ENCODE measurements around the gene PNMA6E.

PNMA6E gene

DNA sequence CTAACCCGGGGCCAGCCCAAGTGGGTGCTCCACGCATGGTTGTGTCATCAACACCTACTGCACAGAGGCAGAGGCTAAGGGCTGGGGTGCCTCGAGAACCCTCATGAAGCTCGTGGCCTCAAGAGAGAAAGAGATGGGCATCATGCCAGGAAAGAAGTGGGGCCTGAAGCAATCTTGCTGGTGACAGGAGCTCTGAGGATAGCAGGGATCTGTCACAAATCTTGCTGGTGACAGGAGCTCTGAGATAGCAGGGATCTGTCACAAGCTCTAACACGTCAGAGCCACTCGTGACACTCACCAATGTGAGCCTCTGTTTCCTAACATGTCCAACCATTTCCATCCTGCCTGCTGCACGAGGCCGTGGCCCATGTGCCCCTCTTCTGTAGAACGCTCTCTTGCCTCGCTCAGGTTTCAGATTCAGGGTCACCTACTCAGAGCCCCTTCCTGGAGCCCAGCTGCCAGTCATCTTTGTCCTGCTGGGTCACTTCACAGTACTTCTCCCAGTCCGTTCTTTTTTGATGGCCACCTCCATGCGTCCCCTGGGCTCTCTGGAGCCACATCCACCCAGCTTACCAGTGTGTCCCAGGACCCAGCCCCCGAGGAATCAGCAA, 21.1 kb downstream of the PNMA6E start:
- 90% methylated on average over 13 of the region's 13 CpGs for WGBS
- H3K4me3 ChIP-seq (ENCODE audit: low read length): no peak overlapping the region
- no peak overlapping the region for H3K27ac ChIP-seq (ENCODE audit: low read depth, low read length)
- H3K4me1 ChIP-seq (ENCODE audit: insufficient read depth, low read length): no peaks in the 10 kb centered on the region
- no peaks in the 10 kb centered on the region for H3K9me3 ChIP-seq (ENCODE audit: insufficient read depth, low read depth, low read length)
- no peaks in the 10 kb centered on the region for H3K27me3 ChIP-seq (ENCODE audit: insufficient read depth, low read length)
- no peak overlapping the region for H3K9ac ChIP-seq (ENCODE audit: low read depth, low read length)
- H3K36me3 ChIP-seq (ENCODE audit: insufficient read depth, low read length): no peaks in the 10 kb centered on the region

DNA sequence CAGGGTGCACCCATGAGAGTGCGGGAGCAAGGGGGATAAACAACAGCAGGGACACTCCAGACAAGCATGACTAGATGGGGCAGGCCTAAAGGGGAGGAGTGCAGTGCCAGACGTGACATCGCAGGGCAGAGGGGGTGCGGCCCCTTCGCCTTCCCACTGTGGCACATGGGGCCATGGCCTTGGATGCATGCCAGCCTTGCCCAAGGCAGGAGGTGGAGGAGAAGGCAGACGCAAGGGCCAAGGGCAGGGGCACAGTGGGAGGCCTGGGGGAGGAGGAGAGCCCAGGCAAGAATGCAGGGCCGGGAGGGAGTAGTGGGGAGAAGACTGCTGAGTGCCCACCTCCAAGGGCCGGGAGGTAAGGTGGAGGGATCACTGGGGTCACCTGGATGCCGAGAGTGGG, 21.6 kb downstream of the PNMA6E start:
- no peaks in the 10 kb centered on the region for H3K36me3 ChIP-seq (ENCODE audit: insufficient read depth, low read length)
- H3K9me3 ChIP-seq (ENCODE audit: insufficient read depth, low read depth, low read length): no peaks in the 10 kb centered on the region
- no peaks in the 10 kb centered on the region for H3K4me1 ChIP-seq (ENCODE audit: insufficient read depth, low read length)
- WGBS: 86% methylated on average over 9 of the region's 9 CpGs
- H3K27ac ChIP-seq (ENCODE audit: low read depth, low read length): no peak overlapping the region
- no peaks in the 10 kb centered on the region for H3K27me3 ChIP-seq (ENCODE audit: insufficient read depth, low read length)
- no peak overlapping the region for H3K4me3 ChIP-seq (ENCODE audit: low read length)
- no peak overlapping the region for H3K9ac ChIP-seq (ENCODE audit: low read depth, low read length)

DNA sequence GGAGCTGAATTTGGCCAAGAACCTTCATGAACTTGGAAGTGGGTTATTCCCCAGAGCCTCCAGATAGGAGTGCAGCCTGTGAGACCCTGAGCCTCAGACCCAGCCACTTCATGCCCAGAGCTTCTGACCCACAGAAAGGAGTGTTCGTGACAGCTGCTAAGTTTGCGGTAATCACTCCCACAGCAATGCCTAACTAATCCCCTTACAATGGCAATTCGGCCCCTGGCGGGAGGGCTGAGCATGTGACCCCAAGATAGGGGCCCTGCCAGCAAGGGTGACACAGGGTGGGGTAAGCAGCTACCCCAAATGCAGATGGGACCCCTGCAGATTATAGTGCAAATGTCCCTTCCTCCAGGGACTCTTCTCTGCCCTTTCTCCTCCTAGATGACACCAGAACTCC, 22.5 kb downstream of the PNMA6E start:
- Histone ChIP-seq H3K27ac (ENCODE audit: low read depth, low read length) (no peak overlapping the region), H3K36me3 (ENCODE audit: insufficient read depth, low read length) (no peaks in the 10 kb centered on the region), H3K4me3 (ENCODE audit: low read length) (no peak overlapping the region), H3K4me1 (ENCODE audit: insufficient read depth, low read length) (no peaks in the 10 kb centered on the region), H3K27me3 (ENCODE audit: insufficient read depth, low read length) (no peaks in the 10 kb centered on the region), H3K9ac (ENCODE audit: low read depth, low read length) (no peak overlapping the region), H3K9me3 (ENCODE audit: insufficient read depth, low read depth, low read length) (no peaks in the 10 kb centered on the region)
- 84% methylated on average over 4 of the region's 4 CpGs for WGBS

DNA sequence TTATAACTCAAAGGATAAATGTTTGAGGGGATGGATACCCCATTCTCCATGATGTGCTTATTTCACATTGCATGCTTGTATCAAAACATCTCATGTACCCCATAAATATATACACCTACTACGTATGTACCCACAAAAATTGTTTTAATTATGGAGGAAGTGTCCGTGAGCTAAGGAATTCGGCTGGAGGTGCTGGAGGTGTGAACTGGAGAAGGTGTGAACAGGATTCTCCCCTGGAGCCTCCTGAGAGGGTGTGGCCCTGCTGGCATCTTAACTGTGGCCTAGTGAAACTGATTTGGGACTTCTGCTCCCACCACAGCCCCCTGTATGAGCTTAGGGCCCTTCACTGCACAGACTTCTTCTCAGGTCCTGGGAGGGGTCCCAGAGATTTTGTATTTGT, 23.4 kb downstream of the PNMA6E start:
- no peaks in the 10 kb centered on the region for H3K9me3 ChIP-seq (ENCODE audit: insufficient read depth, low read depth, low read length)
- H3K4me3 ChIP-seq (ENCODE audit: low read length): no peak overlapping the region
- no peak overlapping the region for H3K27ac ChIP-seq (ENCODE audit: low read depth, low read length)
- 100% methylated on average over 2 of the region's 3 CpGs for WGBS
- no peaks in the 10 kb centered on the region for H3K4me1 ChIP-seq (ENCODE audit: insufficient read depth, low read length)
- no peaks in the 10 kb centered on the region for H3K27me3 ChIP-seq (ENCODE audit: insufficient read depth, low read length)
- no peak overlapping the region for H3K9ac ChIP-seq (ENCODE audit: low read depth, low read length)
- H3K36me3 ChIP-seq (ENCODE audit: insufficient read depth, low read length): no peaks in the 10 kb centered on the region

DNA sequence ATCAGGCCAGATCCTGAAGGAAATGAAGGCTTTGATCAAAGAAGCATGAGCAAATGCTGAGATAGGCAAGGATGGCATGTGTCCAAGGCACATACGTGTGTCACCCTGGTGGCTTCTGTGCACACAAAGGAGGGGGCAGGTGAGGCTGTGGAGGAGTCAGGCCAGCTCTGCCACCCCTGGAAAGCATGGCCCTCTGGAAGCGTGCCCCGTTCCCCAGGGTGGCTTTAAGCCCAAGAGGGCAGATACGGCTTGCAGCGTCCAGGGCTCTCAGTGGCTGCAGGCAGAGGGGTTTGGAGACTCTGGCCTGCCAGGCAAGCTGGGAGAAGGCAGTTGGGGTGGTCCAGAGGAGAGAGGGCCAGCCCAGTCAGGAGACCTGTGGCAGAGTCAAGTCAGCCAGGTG, 25.6 kb downstream of the PNMA6E start:
- no peak overlapping the region for H3K27ac ChIP-seq (ENCODE audit: low read depth, low read length)
- WGBS: 96% methylated on average over 5 of the region's 5 CpGs
- H3K27me3 ChIP-seq (ENCODE audit: insufficient read depth, low read length): no peaks in the 10 kb centered on the region
- no peak overlapping the region for H3K4me3 ChIP-seq (ENCODE audit: low read length)
- H3K9me3 ChIP-seq (ENCODE audit: insufficient read depth, low read depth, low read length): no peaks in the 10 kb centered on the region
- H3K4me1 ChIP-seq (ENCODE audit: insufficient read depth, low read length): no peaks in the 10 kb centered on the region
- H3K9ac ChIP-seq (ENCODE audit: low read depth, low read length): no peak overlapping the region
- H3K36me3 ChIP-seq (ENCODE audit: insufficient read depth, low read length): no peaks in the 10 kb centered on the region

DNA sequence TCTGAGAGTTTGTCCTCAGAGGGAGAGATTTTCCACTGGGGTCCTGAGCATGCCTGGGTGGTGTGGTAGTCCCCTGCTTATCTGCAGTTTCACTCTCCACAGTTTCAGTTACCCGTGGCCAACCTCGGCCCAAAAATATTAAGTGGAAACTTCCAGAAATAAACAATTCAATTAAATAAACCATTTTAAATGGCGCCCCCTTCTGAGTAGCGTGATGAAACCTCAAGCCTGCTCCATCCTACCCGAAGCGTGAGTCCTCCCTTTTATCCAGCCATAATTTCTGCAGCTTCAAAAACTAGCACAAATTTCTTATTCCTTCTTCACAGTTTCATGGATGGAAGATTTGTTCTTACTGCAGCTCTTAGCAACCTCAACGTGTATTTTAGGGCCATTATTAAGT, 26.7 kb downstream of the PNMA6E start:
- no peak overlapping the region for H3K4me3 ChIP-seq (ENCODE audit: low read length)
- 69% methylated on average over 7 of the region's 7 CpGs for WGBS
- no peaks in the 10 kb centered on the region for H3K4me1 ChIP-seq (ENCODE audit: insufficient read depth, low read length)
- no peak overlapping the region for H3K9ac ChIP-seq (ENCODE audit: low read depth, low read length)
- no peak overlapping the region for H3K27ac ChIP-seq (ENCODE audit: low read depth, low read length)
- H3K36me3 ChIP-seq (ENCODE audit: insufficient read depth, low read length): no peaks in the 10 kb centered on the region
- no peaks in the 10 kb centered on the region for H3K27me3 ChIP-seq (ENCODE audit: insufficient read depth, low read length)
- H3K9me3 ChIP-seq (ENCODE audit: insufficient read depth, low read depth, low read length): no peaks in the 10 kb centered on the region

DNA sequence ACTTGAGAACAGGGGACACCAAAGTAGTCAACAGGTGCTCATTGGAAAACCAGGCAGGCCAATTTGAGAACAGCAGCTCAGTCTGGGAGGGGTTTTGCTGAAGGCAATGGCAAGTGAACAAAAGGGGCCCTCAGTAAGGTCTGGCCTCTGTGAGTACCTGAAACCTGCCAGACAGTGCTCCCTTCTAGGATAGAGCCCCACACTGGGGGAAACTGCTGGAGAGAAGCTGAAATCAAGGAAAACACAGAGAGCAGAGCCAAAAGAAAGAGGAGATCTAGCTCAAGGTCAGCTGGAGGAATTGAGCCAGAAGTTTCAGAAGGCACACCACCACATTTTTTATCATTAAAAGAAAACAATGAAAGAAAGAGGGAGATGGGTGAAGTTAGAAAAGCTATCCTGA, 28.2 kb downstream of the PNMA6E start:
- Histone ChIP-seq H3K4me3 (ENCODE audit: low read length) (no peak overlapping the region), H3K27me3 (ENCODE audit: insufficient read depth, low read length) (no peaks in the 10 kb centered on the region), H3K4me1 (ENCODE audit: insufficient read depth, low read length) (no peaks in the 10 kb centered on the region), H3K36me3 (ENCODE audit: insufficient read depth, low read length) (no peaks in the 10 kb centered on the region), H3K9ac (ENCODE audit: low read depth, low read length) (no peak overlapping the region), H3K27ac (ENCODE audit: low read depth, low read length) (no peak overlapping the region), H3K9me3 (ENCODE audit: insufficient read depth, low read depth, low read length) (no peaks in the 10 kb centered on the region)

DNA sequence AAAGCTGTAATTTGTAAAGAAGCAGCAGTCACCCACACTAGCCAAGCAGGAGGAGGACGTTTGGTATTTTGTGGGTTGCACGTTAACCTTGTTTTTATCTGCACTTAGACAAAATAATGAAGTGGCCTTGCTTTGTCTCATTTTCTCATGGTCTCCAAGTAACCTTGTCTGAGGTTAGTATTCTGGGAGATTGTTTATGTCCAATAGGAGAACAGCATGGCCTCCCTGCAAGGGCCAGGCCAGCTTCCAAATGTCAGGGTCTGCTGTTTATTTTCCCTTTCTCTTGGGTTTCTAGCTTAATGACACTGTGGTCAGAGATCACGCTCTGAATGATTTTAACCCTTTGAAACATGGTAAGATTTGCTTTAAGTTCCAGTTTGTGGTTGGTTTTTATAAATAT, 29.9 kb downstream of the PNMA6E start:
- H3K9me3 ChIP-seq (ENCODE audit: insufficient read depth, low read depth, low read length): no peaks in the 10 kb centered on the region
- WGBS: 100% methylated on average over 1 of the region's 3 CpGs
- H3K4me1 ChIP-seq (ENCODE audit: insufficient read depth, low read length): no peaks in the 10 kb centered on the region
- no peaks in the 10 kb centered on the region for H3K27me3 ChIP-seq (ENCODE audit: insufficient read depth, low read length)
- no peak overlapping the region for H3K9ac ChIP-seq (ENCODE audit: low read depth, low read length)
- H3K27ac ChIP-seq (ENCODE audit: low read depth, low read length): no peak overlapping the region
- H3K4me3 ChIP-seq (ENCODE audit: low read length): no peak overlapping the region
- no peaks in the 10 kb centered on the region for H3K36me3 ChIP-seq (ENCODE audit: insufficient read depth, low read length)

DNA sequence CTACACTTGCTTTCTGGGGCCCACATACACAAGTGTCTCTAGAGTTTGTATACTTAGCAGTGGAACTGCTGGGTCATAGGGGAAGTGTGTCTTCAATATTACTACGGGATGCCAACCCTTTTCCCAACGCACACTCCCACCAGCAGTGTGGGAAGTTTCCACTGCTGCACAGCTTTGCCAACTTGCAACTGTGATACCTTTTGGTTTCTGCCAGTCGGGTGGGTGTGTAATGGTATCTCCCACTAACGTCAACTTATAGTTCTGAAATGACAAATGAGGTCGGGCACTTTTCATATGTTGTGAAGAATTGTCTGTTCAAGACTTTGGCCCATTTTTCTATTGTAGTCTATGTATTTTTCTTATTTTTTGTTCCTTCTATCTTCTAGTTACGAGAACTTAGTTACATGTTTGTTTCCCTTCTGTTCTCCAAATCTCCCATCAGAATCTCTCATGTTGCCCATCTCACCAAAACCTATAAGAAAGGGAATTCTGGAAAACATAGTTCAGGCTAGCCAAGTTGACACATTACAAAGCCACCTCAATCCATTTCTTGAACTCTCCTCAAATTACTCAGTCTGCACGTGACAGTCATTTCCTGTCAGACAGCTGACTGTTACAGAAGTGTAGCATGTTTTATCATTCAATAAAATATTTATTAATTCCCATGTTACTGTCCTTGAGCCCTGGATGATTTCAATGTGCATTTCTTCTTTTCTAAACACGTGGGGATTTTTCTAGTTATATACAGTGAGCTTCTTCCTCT, 30.7 kb downstream of the PNMA6E start:
- no peak overlapping the region for H3K27ac ChIP-seq (ENCODE audit: low read depth, low read length)
- no peaks in the 10 kb centered on the region for H3K4me1 ChIP-seq (ENCODE audit: insufficient read depth, low read length)
- no peak overlapping the region for H3K9ac ChIP-seq (ENCODE audit: low read depth, low read length)
- H3K4me3 ChIP-seq (ENCODE audit: low read length): no peak overlapping the region
- 99% methylated on average over 6 of the region's 8 CpGs for WGBS
- H3K27me3 ChIP-seq (ENCODE audit: insufficient read depth, low read length): no peaks in the 10 kb centered on the region
- no peaks in the 10 kb centered on the region for H3K9me3 ChIP-seq (ENCODE audit: insufficient read depth, low read depth, low read length)
- no peaks in the 10 kb centered on the region for H3K36me3 ChIP-seq (ENCODE audit: insufficient read depth, low read length)

DNA sequence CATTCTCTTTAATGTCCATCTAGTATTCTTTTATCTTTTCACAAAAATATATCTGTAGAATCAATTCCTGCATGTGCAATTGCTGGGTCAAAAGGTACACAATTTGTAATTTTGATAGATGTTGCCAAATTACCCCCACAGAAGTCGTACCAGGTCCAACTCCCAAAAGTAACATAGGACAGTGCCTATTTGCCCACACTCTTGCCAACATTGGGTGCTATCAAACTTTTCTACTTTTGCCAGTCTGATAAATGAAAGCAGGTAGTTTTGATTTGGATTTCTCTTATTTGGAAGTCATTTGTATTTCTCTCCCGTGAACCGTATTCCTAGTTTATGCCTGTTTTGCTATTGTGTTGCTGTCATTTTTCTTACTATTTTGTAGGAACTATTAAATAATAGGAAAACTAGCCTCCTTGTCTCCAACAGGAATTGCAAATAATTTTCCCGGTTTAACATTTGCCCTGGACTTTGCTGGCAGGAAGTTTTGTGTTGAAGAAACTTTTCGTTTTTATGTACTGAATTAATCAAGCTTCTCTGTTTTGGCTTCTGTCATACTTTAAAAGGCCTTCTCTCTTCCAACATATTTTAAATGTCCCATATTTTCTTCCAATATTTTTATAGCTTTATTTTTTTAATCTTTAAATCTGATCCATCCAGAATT, 34.1 kb downstream of the PNMA6E start:
- no peak overlapping the region for H3K9ac ChIP-seq (ENCODE audit: low read depth, low read length)
- H3K9me3 ChIP-seq (ENCODE audit: insufficient read depth, low read depth, low read length): no peaks in the 10 kb centered on the region
- no peaks in the 10 kb centered on the region; the same call in 1 of the 2 replicates for H3K27me3 ChIP-seq (ENCODE audit: insufficient read depth, low read length)
- no peaks in the 10 kb centered on the region for H3K36me3 ChIP-seq (ENCODE audit: insufficient read depth, low read length)
- no peaks in the 10 kb centered on the region for H3K4me1 ChIP-seq (ENCODE audit: insufficient read depth, low read length)
- H3K4me3 ChIP-seq (ENCODE audit: low read length): no peak overlapping the region
- WGBS: 95% methylated on average over 3 of the region's 5 CpGs
- no peak overlapping the region for H3K27ac ChIP-seq (ENCODE audit: low read depth, low read length)

DNA sequence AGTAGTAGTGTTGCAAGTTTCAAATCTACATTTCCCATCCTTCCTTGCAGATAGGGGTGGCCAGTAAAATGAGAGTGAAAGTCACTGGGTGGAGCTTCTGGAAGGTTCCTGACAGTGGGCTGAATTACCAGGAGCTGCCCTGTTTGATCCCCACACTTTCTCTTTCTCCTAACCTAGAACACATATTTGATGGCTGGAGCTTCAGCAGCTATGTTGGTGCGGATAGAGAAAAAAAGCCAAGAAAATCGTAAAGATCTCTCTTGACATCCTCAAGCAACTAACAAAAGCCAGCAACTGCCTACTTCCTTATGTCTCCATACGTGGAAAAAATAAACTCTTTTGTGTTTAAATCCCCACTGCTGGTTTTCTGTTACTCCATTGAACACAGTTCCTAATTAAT, 35.0 kb downstream of the PNMA6E start:
- H3K27ac ChIP-seq (ENCODE audit: low read depth, low read length): no peak overlapping the region
- no peak overlapping the region for H3K9ac ChIP-seq (ENCODE audit: low read depth, low read length)

More for the DNA sequence above, 35.0 kb downstream of the PNMA6E start:
- no peaks in the 10 kb centered on the region for H3K36me3 ChIP-seq (ENCODE audit: insufficient read depth, low read length)
- WGBS: 92% methylated on average over 3 of the region's 3 CpGs
- H3K4me1 ChIP-seq (ENCODE audit: insufficient read depth, low read length): no peaks in the 10 kb centered on the region
- no peaks in the 10 kb centered on the region; the same call in 1 of the 2 replicates for H3K27me3 ChIP-seq (ENCODE audit: insufficient read depth, low read length)
- no peaks in the 10 kb centered on the region for H3K9me3 ChIP-seq (ENCODE audit: insufficient read depth, low read depth, low read length)
- H3K4me3 ChIP-seq (ENCODE audit: low read length): no peak overlapping the region
